ENCODE data around the gene MIGA2.
"Not testable (repeated sequence)": the region's sequence is repeated elsewhere in the genome, so short reads cannot be mapped to it uniquely, and the experiment has no call there.

MIGA2 gene

GRCh38 chr9:129036241-129036922 lies at the start of gene MIGA2:
Gene MIGA2, plus strand, starts transcription at chr9:129036626. Its CDS starts 3,969 bp downstream, at chr9:129040595.
- peak; percentile 100 for DNase-seq (ENCODE audit: low read depth)

- no peak for DNase-seq (ENCODE audit: low read depth)
Observed at GRCh38 chr9:128986671-128987070, 49.8 kb upstream of the MIGA2 start.

- peak; percentile 92 for DNase-seq (ENCODE audit: low read depth)
Observed at GRCh38 chr9:128987805-128988204, 48.6 kb upstream of the MIGA2 start.

GRCh38 chr9:128992995-128993394 lies 43.4 kb upstream of the MIGA2 start:
- peak; percentile 35 for DNase-seq (ENCODE audit: low read depth)

GRCh38 chr9:128995791-128996190 lies 40.6 kb upstream of the MIGA2 start:
- DNase-seq (ENCODE audit: low read depth), result no peak

GRCh38 chr9:128998462-128998861 lies 38.0 kb upstream of the MIGA2 start:
- DNase-seq (ENCODE audit: low read depth), result no peak

GRCh38 chr9:128999581-129000206 lies 36.7 kb upstream of the MIGA2 start:
- DNase-seq (ENCODE audit: low read depth), result no peak

- DNase-seq (ENCODE audit: low read depth), result no peak
Observed at GRCh38 chr9:129001504-129002325, 34.7 kb upstream of the MIGA2 start.

- DNase-seq (ENCODE audit: low read depth), result no peak
Observed at GRCh38 chr9:129002992-129003391, 33.4 kb upstream of the MIGA2 start.

- DNase-seq (ENCODE audit: low read depth), result not testable (repeated sequence)
Observed at GRCh38 chr9:129004173-129004572, 32.3 kb upstream of the MIGA2 start.

- DNase-seq (ENCODE audit: low read depth), result no peak
Observed at GRCh38 chr9:129005336-129005997, 31.0 kb upstream of the MIGA2 start.

GRCh38 chr9:129006328-129007034 lies 29.9 kb upstream of the MIGA2 start:
- DNase-seq (ENCODE audit: low read depth), result peak; percentile 86

GRCh38 chr9:129007035-129007765 lies 29.2 kb upstream of the MIGA2 start:
- DNase-seq (ENCODE audit: low read depth), result no peak

GRCh38 chr9:129007766-129008468 lies 28.5 kb upstream of the MIGA2 start:
- DNase-seq (ENCODE audit: low read depth), result no peak

- no peak for DNase-seq (ENCODE audit: low read depth)
Observed at GRCh38 chr9:129008469-129008965, 27.9 kb upstream of the MIGA2 start.

- no peak for DNase-seq (ENCODE audit: low read depth)
Observed at GRCh38 chr9:129008986-129009583, 27.3 kb upstream of the MIGA2 start.

- DNase-seq (ENCODE audit: low read depth), result no peak
Observed at GRCh38 chr9:129009584-129010141, 26.8 kb upstream of the MIGA2 start.

- no peak for DNase-seq (ENCODE audit: low read depth)
Observed at GRCh38 chr9:129010267-129010975, 26.0 kb upstream of the MIGA2 start.

- DNase-seq (ENCODE audit: low read depth), result no peak
Observed at GRCh38 chr9:129011170-129011569, 25.3 kb upstream of the MIGA2 start.

Measured in ELR (cell line).